GM18868 (cell line): ENCODE measurements around the gene CCDC90B.

ENCODE experiments used
- ATAC-seq: cut with Tn5 transposase; IDR thresholded peaks from one replicate; pipeline ENCODE4 v1.9.1; 2021; ENCODE audit warnings: mild to moderate bottlenecking, moderate library complexity; ENCODE audit not compliant: unreplicated experiment

CCDC90B gene

DNA sequence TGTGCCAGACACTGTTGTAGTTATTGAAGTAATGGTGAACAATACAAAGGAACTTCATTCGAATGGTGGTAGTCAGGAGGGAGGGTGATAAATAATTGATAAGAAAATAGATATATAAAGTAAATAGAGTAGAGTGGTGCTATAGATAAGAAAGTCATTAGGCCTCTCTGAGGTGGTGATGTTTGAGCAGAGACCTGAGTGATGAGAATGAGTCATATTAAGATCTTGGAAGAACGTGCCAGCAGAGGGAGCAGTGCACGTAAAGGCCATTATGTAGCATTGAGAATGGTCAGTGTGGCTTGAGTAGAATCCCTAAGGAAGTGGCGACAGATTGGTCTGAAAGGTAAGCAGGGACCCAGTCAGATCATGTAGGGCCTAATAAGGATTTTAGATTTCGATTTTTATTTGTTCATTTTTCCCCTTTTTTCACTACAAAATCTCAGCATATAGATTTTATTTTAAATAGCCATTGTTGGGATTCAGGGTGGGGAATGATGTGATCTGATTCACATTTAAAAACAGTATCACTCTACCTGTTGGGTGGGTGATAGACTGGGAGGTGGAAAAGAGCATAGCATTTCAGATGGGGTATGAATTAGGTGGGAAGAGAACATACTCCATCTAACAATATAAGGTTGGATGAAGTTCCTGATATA is 44.7 kb downstream of the CCDC90B start:
- ATAC-seq = peak; percentile 88

DNA sequence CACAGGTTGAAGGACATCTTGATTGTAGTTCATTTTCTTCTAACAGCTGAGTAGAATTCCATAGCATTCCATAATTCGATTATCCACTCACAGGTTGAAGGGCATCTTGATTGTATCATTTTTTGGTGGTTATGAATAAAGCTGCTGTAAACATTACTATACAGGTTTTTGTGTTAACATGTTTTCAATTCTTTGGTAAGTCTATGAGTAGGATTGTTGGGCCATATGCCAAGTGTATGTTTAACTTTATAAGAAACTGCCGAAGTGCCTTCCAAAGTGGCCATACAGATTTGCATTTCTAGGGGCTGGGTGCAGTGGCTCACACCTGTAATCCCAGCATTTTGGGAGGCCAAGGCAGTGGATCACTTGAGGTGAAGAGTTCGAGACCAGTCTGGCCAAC is 48.1 kb downstream of the CCDC90B start:
- ATAC-seq = no peak

DNA sequence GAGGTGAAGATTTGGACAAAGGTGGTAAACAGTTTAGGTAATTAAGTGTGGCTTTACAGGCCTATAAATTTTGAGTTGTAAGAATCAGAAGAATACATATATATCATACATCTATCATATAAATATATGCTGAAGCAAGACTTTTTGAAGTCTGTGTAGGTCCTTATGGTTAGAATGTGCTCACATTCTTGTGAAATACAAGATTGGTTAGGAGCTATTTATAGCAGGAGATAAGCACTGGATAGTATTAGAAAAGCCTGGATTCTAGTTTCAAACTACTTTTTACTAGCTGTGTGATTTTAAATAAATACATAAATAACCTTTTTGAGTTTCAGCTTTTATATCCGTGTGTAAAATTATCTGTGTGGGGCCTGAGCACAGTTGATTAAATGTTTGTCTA is 50.3 kb downstream of the CCDC90B start:
- no peak for ATAC-seq

DNA sequence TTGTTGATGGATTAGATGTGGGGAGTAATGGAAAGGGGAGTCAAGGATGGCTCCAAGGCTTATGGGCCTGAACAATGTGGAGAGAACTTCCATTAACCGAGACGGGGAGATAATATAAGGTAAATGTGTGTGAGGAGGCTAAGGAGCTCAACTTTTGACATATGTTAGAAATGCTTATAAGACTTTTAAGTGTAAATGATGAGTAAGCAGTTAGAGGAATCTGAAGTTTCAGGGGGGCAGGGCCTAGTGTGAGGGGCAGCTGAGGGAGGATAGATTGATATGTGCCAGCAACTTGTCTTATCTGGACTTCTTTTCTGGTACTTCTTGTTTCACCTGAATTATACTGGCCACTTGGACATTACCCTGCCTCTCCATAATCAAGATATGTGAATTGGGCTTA is 62.7 kb downstream of the CCDC90B start:
- ATAC-seq = no peak

DNA sequence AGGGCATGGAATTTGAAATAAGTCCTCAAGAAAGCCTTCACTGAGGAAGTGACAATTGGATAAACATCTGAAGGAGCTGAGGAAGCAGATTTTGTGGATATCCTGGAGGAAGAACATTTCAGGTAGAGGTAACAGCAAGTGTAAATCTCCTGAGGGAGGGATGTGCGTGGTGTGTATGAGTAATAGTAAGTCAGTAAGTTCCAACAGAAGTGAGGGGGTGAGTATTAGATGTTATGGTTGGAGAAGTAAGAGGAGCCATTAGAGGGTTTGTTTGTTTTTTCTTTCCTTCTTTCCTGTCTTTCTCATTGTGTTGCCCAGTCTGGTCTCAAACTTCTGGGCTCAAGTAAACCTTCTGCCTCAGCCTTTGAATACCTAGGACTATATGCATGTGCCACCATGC is 63.7 kb downstream of the CCDC90B start:
- ATAC-seq = no peak

DNA sequence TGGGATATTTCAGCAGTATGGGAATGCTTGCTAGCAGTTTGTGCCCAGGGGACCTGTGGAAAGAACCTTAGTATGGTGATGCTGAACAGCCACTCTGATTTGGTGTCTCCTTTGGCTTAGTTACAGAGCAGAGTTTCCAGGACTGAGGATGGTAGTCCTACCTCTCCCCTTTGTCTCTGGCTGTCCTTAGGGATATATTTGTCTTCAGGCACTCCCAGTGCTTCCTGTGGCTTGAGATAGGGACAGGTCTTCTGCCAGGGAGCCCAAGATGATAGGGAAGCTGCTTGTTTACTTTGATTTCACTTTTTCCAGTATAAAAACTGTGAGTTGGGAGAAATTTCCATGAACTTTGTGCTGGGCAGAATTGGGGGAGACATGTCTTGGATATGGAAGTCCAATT is 64.5 kb downstream of the CCDC90B start:
- no peak for ATAC-seq

DNA sequence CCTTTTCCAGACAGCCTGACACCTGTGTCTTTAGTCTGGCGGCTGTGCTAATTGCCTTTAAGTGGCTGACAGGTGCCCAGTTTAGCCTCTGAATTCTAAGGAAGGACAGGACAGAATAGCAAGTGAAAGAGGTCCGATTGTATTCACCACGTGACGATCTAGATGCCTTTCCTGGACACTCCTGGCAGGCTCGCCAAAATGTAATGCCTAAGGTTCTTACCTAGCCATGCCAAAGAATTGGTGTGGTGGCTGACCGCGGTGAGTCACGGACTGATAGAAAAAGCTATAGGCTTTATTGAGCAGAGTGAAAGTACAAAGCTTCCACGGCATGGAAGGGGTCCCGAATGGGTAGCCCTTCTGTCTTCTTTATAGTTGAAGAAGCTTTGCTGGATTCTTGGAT is 65.9 kb downstream of the CCDC90B start:
- no peak for ATAC-seq

DNA sequence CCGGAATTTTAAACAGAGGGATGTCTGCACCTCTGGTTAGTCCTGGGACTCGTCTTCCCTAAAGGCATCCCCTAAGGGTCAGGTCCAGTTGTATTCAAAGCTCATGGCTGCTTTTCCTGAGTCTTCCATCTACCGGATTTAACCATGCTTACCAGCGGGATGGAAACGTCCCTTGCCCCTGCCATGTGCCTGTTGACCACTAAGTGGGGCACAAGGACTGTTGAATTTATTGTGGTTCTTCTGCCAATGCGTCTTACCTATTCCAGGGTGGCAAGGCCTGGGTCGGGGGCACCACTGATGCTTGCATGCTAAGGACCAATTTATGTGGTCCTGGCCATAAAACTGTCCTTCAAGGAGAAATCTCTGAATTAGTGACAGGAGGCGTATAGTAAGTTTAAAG is 67.1 kb downstream of the CCDC90B start:
- ATAC-seq = no peak
